H1 (cell line): ENCODE data around the gene MC5R. TPM values are rescaled to one million over a fixed set of nuclear protein-coding genes. Genes with fewer than 3 reads are reported as not detected.

ENCODE experiments used
- BACH1 ChIP-seq: IDR thresholded peaks from 2 replicates; pipeline ENCODE4 v1.6.1; 2012; ENCODE audit warnings: low read length, improper control_type of control experiment
- FOSL1 ChIP-seq: IDR thresholded peaks from 2 replicates; pipeline ENCODE4 v1.6.1; 2011; ENCODE audit warnings: mild to moderate bottlenecking, low read depth, low read length, moderate library complexity; ENCODE audit not compliant: insufficient read depth
- NRF1 ChIP-seq: IDR thresholded peaks from 2 replicates; pipeline ENCODE4 v1.6.1; 2011; ENCODE audit warnings: mild to moderate bottlenecking, low read depth, low read length, improper control_type of control experiment
- PHF8 ChIP-seq: fragments of 200-600 bp; sonication (generic); conservative IDR thresholded peaks from 2 replicates; pipeline ENCODE4 v1.7.1; 2012; ENCODE audit warnings: low read depth, mild to moderate bottlenecking, inconsistent platforms, low read length, moderate library complexity
- POLR2AphosphoS5 ChIP-seq: IDR thresholded peaks from 2 replicates; pipeline ENCODE4 v1.6.1; 2011; ENCODE audit warnings: low read depth, low read length
- RBBP5 ChIP-seq: IDR thresholded peaks from 2 replicates; pipeline ENCODE4 v1.7.1; 2012; ENCODE audit warnings: low read depth, mild to moderate bottlenecking, inconsistent platforms, low read length, moderate library complexity, borderline replicate concordance
- TAF1 ChIP-seq: IDR thresholded peaks from 2 replicates; pipeline ENCODE4 v1.6.1; 2011; ENCODE audit warnings: mild to moderate bottlenecking, low read depth, low read length
- polyA plus RNA-seq, 7 experiments: library from polyadenylated mRNA; depleted of rRNA in 3 of 7; stranded (reverse) in 5 of 7; unstranded in 2 of 7; fragments of >200 nt in 5 of 7; fragments of 200-250 nt in 2 of 7; gene quantifications; 1 replicate in 5 of 7; 2 replicates in 1 of 7; 4 replicates in 1 of 7; pipeline versions ENCODE4 v1.2.1 to v1.2.3, GENCODE V29; 2011 to 2013; ENCODE audit warnings: missing spikeins in 2 of 7, mixed read lengths in 2 of 7
- total RNA-seq: library from RNA; stranded (reverse); fragmentation: NEBNext Ultra II Directional; extraction: Animal tissue kit (Norgen Biotek cat#: 25700); gene quantifications from 2 replicates; pipeline ENCODE4 v1.2.1, GENCODE V29; 2021
- TF ChIP-seq, protein P1 (sequence below): IDR thresholded peaks from 2 replicates; pipeline ENCODE4 v1.6.1; 2011; ENCODE audit warnings: low read depth, mild to moderate bottlenecking, low read length; ENCODE audit not compliant: insufficient read depth
- TF ChIP-seq, protein P2 (sequence below): IDR thresholded peaks from 2 replicates; pipeline ENCODE4 v1.6.1; 2012; ENCODE audit warnings: low read length, inconsistent platforms

The MC5R gene
- total and polyA plus RNA-seq, 2 of the 8 experiments (the other 6 are each of a cell fraction or from before 2014, with no cell fraction given): 0.37 to 1.4 TPM

GRCh38 chr18:13834496-13835015, 10.6 kb downstream of the MC5R start (continued):
- TF ChIP-seq POLR2AphosphoS5: no peak
- TF ChIP-seq FOSL1: no peak
- TF ChIP-seq NRF1: no peak
- no peak for TF ChIP-seq PHF8
- TF ChIP-seq, protein P1, sequence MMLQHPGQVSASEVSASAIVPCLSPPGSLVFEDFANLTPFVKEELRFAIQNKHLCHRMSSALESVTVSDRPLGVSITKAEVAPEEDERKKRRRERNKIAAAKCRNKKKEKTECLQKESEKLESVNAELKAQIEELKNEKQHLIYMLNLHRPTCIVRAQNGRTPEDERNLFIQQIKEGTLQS: no peak
- no peak for TF ChIP-seq TAF1
- TF ChIP-seq RBBP5: no peak
- TF ChIP-seq, protein P2, sequence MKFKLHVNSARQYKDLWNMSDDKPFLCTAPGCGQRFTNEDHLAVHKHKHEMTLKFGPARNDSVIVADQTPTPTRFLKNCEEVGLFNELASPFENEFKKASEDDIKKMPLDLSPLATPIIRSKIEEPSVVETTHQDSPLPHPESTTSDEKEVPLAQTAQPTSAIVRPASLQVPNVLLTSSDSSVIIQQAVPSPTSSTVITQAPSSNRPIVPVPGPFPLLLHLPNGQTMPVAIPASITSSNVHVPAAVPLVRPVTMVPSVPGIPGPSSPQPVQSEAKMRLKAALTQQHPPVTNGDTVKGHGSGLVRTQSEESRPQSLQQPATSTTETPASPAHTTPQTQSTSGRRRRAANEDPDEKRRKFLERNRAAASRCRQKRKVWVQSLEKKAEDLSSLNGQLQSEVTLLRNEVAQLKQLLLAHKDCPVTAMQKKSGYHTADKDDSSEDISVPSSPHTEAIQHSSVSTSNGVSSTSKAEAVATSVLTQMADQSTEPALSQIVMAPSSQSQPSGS: no peak
- TF ChIP-seq BACH1: no peak
